ENCODE data around the gene C2orf69.

The C2orf69 gene

GRCh38 chr2:199968126-199968525 lies 57.0 kb downstream of the C2orf69 start:
- no peak for DNase-seq (ENCODE audit: low spot score)
- no peak for TF ChIP-seq CTCF (IDR thresholded peaks at IDR 0.05; ENCODE audit: extremely low read depth, insufficient read depth, missing control alignments)
- in situ Hi-C loops (cut with MboI; ENCODE audit: low pct_unique_long_range_greater_than_20kb, low sequenced_read_pairs, unreplicated experiment) = no loop called here

GRCh38 chr2:199972088-199972626 lies 61.1 kb downstream of the C2orf69 start:
- DNase-seq (ENCODE audit: low spot score) = no peak
- TF ChIP-seq CTCF (IDR thresholded peaks at IDR 0.05; ENCODE audit: extremely low read depth, insufficient read depth, missing control alignments) = no peak
- in situ Hi-C loops (cut with MboI; ENCODE audit: low pct_unique_long_range_greater_than_20kb, low sequenced_read_pairs, unreplicated experiment) = no loop called here

GRCh38 chr2:199973703-199974102 lies 62.6 kb downstream of the C2orf69 start:
- TF ChIP-seq CTCF (IDR thresholded peaks at IDR 0.05; ENCODE audit: extremely low read depth, insufficient read depth, missing control alignments) = peak; percentile 45
- no peak for DNase-seq (ENCODE audit: low spot score)
- in situ Hi-C loops (cut with MboI; ENCODE audit: low pct_unique_long_range_greater_than_20kb, low sequenced_read_pairs, unreplicated experiment) = no loop called here

GRCh38 chr2:199975273-199975895 lies 64.3 kb downstream of the C2orf69 start:
- DNase-seq (ENCODE audit: low spot score) = no peak
- in situ Hi-C loops (cut with MboI; ENCODE audit: low pct_unique_long_range_greater_than_20kb, low sequenced_read_pairs, unreplicated experiment) = loop anchor here (5.0 kb wide), 1 partner anchor 512 kb away; no protein-coding TSS in a partner anchor
- TF ChIP-seq CTCF (IDR thresholded peaks at IDR 0.05; ENCODE audit: extremely low read depth, insufficient read depth, missing control alignments) = no peak
